ENCODE measurements around the gene ATP5IF1. TPM values are rescaled to one million over a fixed set of nuclear protein-coding genes. Genes with fewer than 3 reads are reported as not detected.

The ATP5IF1 gene
- 10 to 100 TPM; 75.6 to 83.7 TPM for total RNA-seq
- 32.6 to 56.2 reads per million in 2 donors for total RNA-seq

GRCh38 chr1:28235755-28236655, at the start of gene ATP5IF1:
Gene ATP5IF1 (plus strand): TSS chr1:28236124. CDS start chr1:28236184, 60 bp downstream.
- ATAC-seq (peak; percentile 97), DNase-seq (peak; percentile 85 to 91 (median 86))
- peaks cover 12% of the 10 kb centered on the region for H3K4me1 Mint-ChIP-seq
- peak within 1 kb of the TSS; percentile 50 for H3K4me3 Mint-ChIP-seq
- H3K36me3 Mint-ChIP-seq (ENCODE audit: low read depth) = peaks cover 4% of the 10 kb centered on the region
- no peaks in the 10 kb centered on the region for H3K27me3 Mint-ChIP-seq
- no peaks in the 10 kb centered on the region for H3K9me3 ChIP-seq (ENCODE audit: control insufficient read depth, low read length, poor library complexity, severe bottlenecking)
- H3K27ac Mint-ChIP-seq = no peak within 1 kb of the TSS

- Mint-ChIP-seq H3K27ac (no peak overlapping the region), H3K36me3 (ENCODE audit: low read depth) (peaks cover 5% of the 10 kb centered on the region), H3K4me3 (no peak overlapping the region), H3K4me1 (peaks cover 7% of the 10 kb centered on the region), H3K27me3 (no peaks in the 10 kb centered on the region)
- H3K9me3 ChIP-seq (ENCODE audit: control insufficient read depth, low read length, poor library complexity, severe bottlenecking) = no peaks in the 10 kb centered on the region
- no peak for DNase-seq
- ATAC-seq = no peak
Observed at GRCh38 chr1:28190337-28190979, 45.5 kb upstream of the ATP5IF1 start.

- no peaks in the 10 kb centered on the region for H3K9me3 ChIP-seq (ENCODE audit: control insufficient read depth, low read length, poor library complexity, severe bottlenecking)
- Mint-ChIP-seq H3K4me3 (no peak overlapping the region), H3K27ac (no peak overlapping the region), H3K36me3 (ENCODE audit: low read depth) (peaks cover 5% of the 10 kb centered on the region), H3K4me1 (peaks cover 7% of the 10 kb centered on the region), H3K27me3 (no peaks in the 10 kb centered on the region)
- no peak for ATAC-seq
- DNase-seq = no peak
Observed at GRCh38 chr1:28190996-28191645, 44.8 kb upstream of the ATP5IF1 start.

- Mint-ChIP-seq H3K36me3 (ENCODE audit: low read depth) (peaks cover 8% of the 10 kb centered on the region), H3K4me1 (peaks cover 19% of the 10 kb centered on the region), H3K27me3 (no peaks in the 10 kb centered on the region), H3K27ac (no peak overlapping the region), H3K4me3 (no peak overlapping the region)
- DNase-seq = no peak
- H3K9me3 ChIP-seq (ENCODE audit: control insufficient read depth, low read length, poor library complexity, severe bottlenecking) = no peaks in the 10 kb centered on the region
- no peak for ATAC-seq
Observed at GRCh38 chr1:28193701-28194161, 42.2 kb upstream of the ATP5IF1 start.

GRCh38 chr1:28194326-28195035, 41.4 kb upstream of the ATP5IF1 start:
- DNase-seq (no peak), ATAC-seq (no peak)
- Mint-ChIP-seq H3K4me1 (peaks cover 22% of the 10 kb centered on the region), H3K27me3 (no peaks in the 10 kb centered on the region), H3K4me3 (no peak overlapping the region), H3K36me3 (ENCODE audit: low read depth) (peaks cover 8% of the 10 kb centered on the region), H3K27ac (no peak overlapping the region)
- no peaks in the 10 kb centered on the region for H3K9me3 ChIP-seq (ENCODE audit: control insufficient read depth, low read length, poor library complexity, severe bottlenecking)

GRCh38 chr1:28195780-28196179, 40.1 kb upstream of the ATP5IF1 start:
- H3K9me3 ChIP-seq (ENCODE audit: control insufficient read depth, low read length, poor library complexity, severe bottlenecking) = no peaks in the 10 kb centered on the region
- Mint-ChIP-seq H3K27ac (no peak overlapping the region), H3K27me3 (no peaks in the 10 kb centered on the region), H3K4me3 (no peak overlapping the region), H3K36me3 (ENCODE audit: low read depth) (peaks cover 8% of the 10 kb centered on the region), H3K4me1 (peaks cover 29% of the 10 kb centered on the region)
- DNase-seq = no peak
- no peak for ATAC-seq

GRCh38 chr1:28196330-28196729, 39.6 kb upstream of the ATP5IF1 start:
- ATAC-seq (no peak), DNase-seq (no peak)
- Mint-ChIP-seq H3K36me3 (ENCODE audit: low read depth) (peaks cover 8% of the 10 kb centered on the region), H3K27ac (no peak overlapping the region), H3K4me1 (peaks cover 30% of the 10 kb centered on the region), H3K27me3 (no peaks in the 10 kb centered on the region), H3K4me3 (no peak overlapping the region)
- no peaks in the 10 kb centered on the region for H3K9me3 ChIP-seq (ENCODE audit: control insufficient read depth, low read length, poor library complexity, severe bottlenecking)

GRCh38 chr1:28197682-28198415, 38.1 kb upstream of the ATP5IF1 start:
- peaks cover 7% of the 10 kb centered on the region for H3K36me3 Mint-ChIP-seq (ENCODE audit: low read depth)
- no peak for DNase-seq
- H3K27me3 Mint-ChIP-seq = no peaks in the 10 kb centered on the region
- ATAC-seq = no peak
- no peak overlapping the region for H3K4me3 Mint-ChIP-seq
- peak overlapping the region; percentile 12 for H3K27ac Mint-ChIP-seq
- no peaks in the 10 kb centered on the region for H3K9me3 ChIP-seq (ENCODE audit: control insufficient read depth, low read length, poor library complexity, severe bottlenecking)
- H3K4me1 Mint-ChIP-seq = peaks cover 30% of the 10 kb centered on the region

- H3K9me3 ChIP-seq (ENCODE audit: control insufficient read depth, low read length, poor library complexity, severe bottlenecking) = no peaks in the 10 kb centered on the region
- H3K36me3 Mint-ChIP-seq (ENCODE audit: low read depth) = peaks cover 10% of the 10 kb centered on the region
- ATAC-seq (peak; percentile 96), DNase-seq (peak; percentile 22 to 40 (median 25))
- peak overlapping the region; percentile 39 for H3K4me3 Mint-ChIP-seq
- peaks cover 25% of the 10 kb centered on the region for H3K4me1 Mint-ChIP-seq
- H3K27ac Mint-ChIP-seq = peak overlapping the region; percentile 48
- no peaks in the 10 kb centered on the region for H3K27me3 Mint-ChIP-seq
Observed at GRCh38 chr1:28199328-28200233, 36.3 kb upstream of the ATP5IF1 start.

- no peak for ATAC-seq
- no peak for DNase-seq
- peaks cover 25% of the 10 kb centered on the region for H3K4me1 Mint-ChIP-seq
- H3K9me3 ChIP-seq (ENCODE audit: control insufficient read depth, low read length, poor library complexity, severe bottlenecking) = no peaks in the 10 kb centered on the region
- no peaks in the 10 kb centered on the region for H3K27me3 Mint-ChIP-seq
- peak overlapping the region; percentile 48 for H3K27ac Mint-ChIP-seq
- peaks cover 10% of the 10 kb centered on the region for H3K36me3 Mint-ChIP-seq (ENCODE audit: low read depth)
- H3K4me3 Mint-ChIP-seq = no peak overlapping the region
Observed at GRCh38 chr1:28200234-28200873, 35.6 kb upstream of the ATP5IF1 start.

- ATAC-seq = no peak
- peaks cover 7% of the 10 kb centered on the region for H3K36me3 Mint-ChIP-seq (ENCODE audit: low read depth)
Observed at GRCh38 chr1:28205243-28205642, 30.7 kb upstream of the ATP5IF1 start.

More at GRCh38 chr1:28205243-28205642, 30.7 kb upstream of the ATP5IF1 start:
- Mint-ChIP-seq H3K27ac (no peak overlapping the region), H3K4me1 (peaks cover 10% of the 10 kb centered on the region), H3K27me3 (no peaks in the 10 kb centered on the region), H3K4me3 (no peak overlapping the region)
- DNase-seq = no peak
- no peaks in the 10 kb centered on the region for H3K9me3 ChIP-seq (ENCODE audit: control insufficient read depth, low read length, poor library complexity, severe bottlenecking)
